ENCODE data around the gene MROH9. TPM values are rescaled to one million over a fixed set of nuclear protein-coding genes. Genes with fewer than 3 reads are reported as not detected.

The MROH9 gene
- total RNA-seq, 1 donor: not detected

DNA sequence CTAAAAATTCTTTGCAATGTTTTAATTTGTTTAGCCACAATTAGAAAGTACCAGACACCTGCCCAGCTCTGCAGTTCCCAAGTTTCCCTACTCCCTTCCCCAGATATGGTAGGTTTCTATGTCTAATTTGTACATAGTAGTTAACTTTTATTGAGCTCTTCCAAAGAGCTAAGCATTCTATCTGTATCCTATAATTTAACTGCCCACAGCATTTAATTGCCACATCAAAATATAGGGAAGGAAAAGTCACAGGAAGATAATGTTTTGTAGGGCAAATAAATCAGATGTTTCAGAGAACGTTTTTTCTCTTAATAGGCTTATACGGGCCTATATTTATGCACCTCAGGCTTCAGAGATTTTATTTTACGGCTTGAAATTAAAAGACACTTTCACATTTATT is 139.7 kb downstream of the MROH9 start:
- no peak for DNase-seq (ENCODE audit: low read depth in 2 of 3, low spot score in 2 of 3)

DNA sequence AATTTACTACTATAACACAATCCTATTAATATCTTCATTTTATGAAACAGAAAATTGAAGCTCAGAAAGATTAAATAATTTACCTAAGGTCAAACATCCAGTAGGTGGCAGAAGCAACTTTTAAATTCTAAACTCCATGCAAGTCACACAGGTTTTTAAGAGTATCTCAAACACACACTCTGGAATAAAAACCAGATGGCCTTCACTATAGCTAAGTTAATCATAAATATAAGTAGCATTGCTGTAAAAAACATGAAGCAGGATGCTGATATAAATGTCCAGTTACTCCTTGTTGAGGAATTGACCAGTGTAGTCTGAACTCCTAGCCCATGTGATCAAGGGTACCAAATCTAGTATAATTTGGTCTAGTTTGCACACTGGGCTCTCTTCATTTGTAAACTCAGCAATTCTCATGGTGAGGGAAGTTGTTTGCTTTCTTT is 146.0 kb downstream of the MROH9 start:
- peak in 2 of 3 donors; percentile 0 to 22 for DNase-seq (ENCODE audit: low read depth in 2 of 3, low spot score in 2 of 3)

DNA sequence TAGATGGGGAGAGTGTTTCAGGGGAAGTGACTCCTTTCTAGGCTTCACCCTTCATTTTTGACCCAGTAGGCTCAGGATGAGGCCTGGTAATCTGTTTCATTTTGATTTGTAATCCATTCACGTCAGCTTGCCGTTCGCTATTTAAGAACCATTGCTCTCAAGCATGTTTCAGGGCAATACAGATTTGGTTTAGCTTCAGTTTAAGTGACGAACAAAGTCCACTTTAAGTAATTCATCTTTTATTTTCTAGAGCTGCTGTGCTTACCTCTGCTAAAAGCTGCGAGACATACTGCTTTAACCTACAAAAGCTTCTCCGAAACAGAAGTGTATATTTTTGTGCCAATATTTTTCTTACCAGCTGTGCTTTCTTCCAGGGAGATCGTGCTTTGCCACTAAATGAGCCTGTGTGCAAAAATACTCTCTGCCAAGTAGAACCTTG is 146.4 kb downstream of the MROH9 start:
- DNase-seq (ENCODE audit: low read depth in 2 of 3, low spot score in 2 of 3): no peak

DNA sequence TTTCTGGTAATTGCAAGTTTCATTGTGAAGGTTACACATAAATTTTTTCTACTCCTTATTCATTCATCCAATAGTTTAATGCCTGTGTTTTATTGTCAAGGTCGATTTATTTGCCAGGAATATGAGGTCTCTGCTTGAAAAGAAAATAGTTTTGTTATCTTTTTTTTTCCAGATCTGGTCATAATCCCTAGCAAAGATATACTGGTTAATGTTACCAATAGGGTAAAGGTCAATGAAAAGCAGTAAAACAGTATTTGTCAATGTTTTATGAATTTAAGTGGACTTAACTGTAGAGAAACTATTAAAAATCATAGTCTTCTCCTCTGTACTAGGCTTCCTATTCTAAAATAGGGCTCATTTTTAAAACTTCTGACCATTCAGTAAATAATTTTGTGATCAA is 147.3 kb downstream of the MROH9 start:
- DNase-seq (ENCODE audit: low read depth in 2 of 3, low spot score in 2 of 3): no peak

DNA sequence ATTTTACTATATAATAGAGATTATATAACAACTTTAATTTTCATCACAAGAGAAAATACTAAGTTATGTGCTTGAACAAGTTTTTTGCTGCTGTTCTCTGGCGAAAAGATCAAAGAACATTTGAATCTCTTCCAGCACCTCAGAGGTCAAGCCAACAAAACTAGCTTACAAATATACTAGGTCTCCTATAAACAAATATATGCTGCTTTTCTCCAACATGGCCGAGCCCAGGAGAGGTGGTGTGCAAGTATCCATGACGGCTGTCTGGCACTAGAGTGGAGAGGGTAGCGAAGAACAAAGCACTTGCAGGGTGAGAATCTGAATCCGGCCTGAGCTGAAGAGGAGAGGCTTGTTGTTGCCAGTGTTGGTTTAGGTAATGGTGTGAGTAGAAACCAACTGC is 147.9 kb downstream of the MROH9 start:
- no peak for DNase-seq (ENCODE audit: low read depth in 2 of 3, low spot score in 2 of 3)

DNA sequence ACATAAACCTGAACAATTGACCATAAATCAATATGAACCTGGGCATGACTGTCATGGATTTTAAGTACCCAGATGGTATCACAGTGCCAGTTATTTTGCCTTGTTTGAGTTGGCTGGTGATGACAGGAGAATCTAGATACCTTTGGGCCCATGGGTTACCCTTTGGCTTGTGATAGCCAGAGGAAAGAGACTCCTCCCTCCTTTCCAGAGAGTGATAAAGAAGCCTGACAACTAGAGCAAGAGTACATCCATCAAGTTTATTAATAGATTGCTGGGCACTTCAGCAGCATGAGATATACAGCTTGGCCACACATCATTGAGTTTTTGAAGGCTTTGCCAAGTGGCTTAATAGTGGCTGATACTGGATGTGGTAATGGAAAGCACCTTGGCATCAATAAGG is 148.8 kb downstream of the MROH9 start:
- DNase-seq (ENCODE audit: low read depth in 2 of 3, low spot score in 2 of 3): no peak

DNA sequence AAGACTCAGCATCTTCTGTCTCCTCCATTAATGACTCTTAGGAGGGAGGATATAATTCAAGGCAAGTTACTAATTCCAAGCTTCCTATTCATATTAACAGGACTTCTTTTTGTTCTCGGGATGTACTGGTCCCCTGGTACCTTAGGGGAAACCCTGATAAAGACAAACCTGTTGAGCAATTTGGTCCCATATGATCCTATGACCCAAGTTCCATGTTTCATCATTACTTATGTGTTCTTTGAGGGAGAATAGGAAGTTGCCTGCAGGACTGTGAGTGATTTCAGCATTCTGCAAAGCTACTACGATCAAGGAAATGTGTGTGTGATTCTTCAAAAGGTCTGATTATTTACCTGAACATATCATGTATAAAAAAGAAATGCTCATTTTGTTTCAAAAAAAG is 149.5 kb downstream of the MROH9 start:
- no peak for DNase-seq (ENCODE audit: low read depth in 2 of 3, low spot score in 2 of 3)

DNA sequence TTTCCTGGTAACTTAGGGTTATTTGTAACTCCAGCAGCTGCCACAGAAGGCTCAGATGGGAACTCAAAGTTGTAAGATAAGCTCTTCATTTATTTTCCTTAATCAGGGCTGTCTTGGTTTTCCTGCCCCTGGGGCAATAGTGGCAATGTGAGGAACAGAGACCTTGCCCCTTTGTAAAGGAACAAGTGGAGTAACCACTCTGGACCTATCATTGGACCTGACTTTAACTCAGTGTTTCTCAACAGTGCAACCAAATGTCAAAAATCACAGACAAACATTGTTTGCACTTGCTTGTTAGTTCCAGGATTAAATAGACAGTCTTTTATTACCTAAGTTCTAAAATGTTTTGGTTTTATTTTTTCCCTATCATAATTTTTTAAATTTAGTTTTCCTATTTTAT is 152.6 kb downstream of the MROH9 start:
- DNase-seq (ENCODE audit: low read depth in 2 of 3, low spot score in 2 of 3): no peak

DNA sequence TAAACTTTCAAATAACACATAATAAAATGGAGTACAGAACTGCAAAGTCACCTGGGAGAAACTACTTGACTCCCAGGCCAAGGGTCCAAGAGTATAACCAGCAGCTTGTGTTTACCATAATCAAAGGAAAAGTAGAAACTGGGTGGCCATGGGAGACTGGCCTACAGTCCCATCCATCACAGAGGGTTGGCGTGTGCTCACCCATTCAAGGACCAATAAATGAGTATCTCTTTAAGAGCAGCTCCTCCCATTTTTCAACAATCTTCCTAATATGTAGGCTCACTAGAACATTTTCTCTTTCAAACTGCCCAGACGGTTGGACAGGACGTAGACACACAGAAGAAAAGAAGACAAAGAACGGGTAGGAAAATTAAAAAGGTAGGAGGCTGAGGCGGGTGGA is 155.3 kb downstream of the MROH9 start, which contains the start of gene FMO3:
TSS of gene FMO3 (plus strand) at position 302 of the 400 bp plus-strand sequence. CDS start 1,754 bp downstream, outside the sequence.
- DNase-seq (ENCODE audit: low read depth in 2 of 3, low spot score in 2 of 3): no peak

DNA sequence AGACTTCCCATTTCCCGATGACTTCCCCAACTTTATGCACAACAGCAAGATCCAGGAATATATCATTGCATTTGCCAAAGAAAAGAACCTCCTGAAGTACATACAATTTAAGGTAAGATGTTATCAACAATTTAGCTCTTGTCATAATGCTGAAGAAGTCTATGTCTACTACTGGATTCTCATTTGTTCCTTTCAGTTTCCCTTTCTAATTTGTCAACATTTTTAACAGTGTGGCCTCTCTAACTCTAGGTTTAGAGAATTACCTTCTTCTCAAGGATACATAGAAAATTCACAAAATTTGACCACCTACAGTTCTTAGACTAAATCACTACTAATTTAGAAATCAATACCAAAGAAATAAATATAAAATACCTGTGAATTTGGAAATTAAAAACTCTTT is 168.5 kb downstream of the MROH9 start:
- no peak for DNase-seq (ENCODE audit: low read depth in 2 of 3, low spot score in 2 of 3)

DNA sequence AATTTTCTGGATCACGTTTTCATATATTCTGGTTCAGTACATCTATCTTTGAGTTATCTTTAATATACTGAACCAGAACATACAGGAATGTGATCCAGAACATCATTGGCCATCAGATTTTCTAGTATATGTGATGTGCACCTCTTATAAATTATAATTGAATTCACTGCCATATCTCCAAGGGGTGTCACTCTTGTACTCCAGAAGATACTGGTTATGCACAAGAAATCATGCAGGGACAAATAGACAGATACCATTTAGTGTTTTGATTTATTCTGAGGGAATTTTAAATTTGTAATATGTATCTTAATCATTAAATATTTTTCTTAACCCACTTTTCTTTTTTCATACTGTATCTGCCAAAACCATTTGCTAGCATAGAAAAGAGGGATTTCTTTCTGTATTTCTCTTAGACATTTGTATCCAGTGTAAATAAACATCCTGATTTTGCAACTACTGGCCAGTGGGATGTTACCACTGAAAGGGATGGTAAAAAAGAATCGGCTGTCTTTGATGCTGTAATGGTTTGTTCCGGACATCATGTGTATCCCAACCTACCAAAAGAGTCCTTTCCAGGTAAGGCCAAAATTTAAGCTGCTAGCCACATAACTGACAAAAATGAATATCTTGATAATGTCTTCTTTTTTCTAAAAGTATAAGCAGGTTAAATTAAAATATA is 172.1 kb downstream of the MROH9 start:
- no peak for DNase-seq (ENCODE audit: low read depth in 2 of 3, low spot score in 2 of 3)

DNA sequence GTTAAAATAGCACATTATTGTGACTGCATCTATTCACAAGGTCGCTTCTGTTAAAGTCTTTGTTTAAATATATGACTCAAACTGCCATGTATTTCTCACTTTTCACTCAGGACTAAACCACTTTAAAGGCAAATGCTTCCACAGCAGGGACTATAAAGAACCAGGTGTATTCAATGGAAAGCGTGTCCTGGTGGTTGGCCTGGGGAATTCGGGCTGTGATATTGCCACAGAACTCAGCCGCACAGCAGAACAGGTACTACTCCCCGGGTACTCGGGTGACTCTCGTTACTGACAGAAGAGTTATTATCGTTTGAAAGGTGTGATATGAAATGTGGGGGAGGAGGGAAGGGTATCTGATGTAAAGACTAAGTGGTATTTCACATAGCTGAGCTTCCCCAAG is 172.6 kb downstream of the MROH9 start:
- DNase-seq (ENCODE audit: low read depth in 2 of 3, low spot score in 2 of 3): no peak

DNA sequence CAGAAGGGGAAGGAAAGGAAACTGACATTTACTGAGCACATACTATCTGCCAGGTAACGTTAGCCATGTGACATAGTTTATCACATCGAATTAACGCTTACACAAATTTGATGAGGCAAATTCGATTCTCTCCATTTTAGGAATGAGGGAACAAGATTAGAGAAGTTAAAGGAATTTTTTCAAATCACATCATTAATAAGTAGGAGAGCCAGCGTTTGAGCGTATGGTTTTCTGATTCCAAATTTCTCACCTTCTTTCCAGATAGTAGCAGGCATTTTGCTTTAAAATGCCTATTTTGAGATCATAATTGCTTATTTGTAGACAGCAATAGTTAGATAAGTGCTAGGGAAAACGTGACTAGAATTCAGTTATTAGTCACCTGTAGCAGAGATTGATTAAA is 174.6 kb downstream of the MROH9 start:
- no peak for DNase-seq (ENCODE audit: low read depth in 2 of 3, low spot score in 2 of 3)

DNA sequence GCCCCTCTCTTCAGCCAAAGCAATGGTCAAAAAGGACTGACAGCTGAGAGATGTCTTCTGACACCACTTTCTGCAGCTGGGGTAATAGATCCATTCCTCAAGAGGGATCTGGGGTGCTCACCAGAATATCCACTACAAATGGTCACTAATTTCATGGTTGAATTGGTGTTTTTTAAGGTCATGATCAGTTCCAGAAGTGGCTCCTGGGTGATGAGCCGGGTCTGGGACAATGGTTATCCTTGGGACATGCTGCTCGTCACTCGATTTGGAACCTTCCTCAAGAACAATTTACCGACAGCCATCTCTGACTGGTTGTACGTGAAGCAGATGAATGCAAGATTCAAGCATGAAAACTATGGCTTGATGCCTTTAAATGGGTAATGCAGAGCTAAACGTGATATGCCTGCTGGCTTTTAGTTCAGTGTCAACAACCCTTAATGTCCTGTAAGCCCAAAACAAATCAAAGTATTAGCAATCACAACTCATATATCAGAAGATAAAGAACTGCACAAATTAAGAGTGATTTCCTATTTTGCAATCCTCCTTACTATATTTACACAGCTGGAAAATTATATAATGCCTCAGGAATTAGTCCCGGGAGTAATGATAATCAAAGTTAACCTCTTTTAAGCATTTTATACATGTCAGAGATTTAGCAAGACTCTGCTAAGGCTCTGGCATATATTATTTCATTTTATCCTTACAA is 175.4 kb downstream of the MROH9 start:
- no peak for DNase-seq (ENCODE audit: low read depth in 2 of 3, low spot score in 2 of 3)

DNA sequence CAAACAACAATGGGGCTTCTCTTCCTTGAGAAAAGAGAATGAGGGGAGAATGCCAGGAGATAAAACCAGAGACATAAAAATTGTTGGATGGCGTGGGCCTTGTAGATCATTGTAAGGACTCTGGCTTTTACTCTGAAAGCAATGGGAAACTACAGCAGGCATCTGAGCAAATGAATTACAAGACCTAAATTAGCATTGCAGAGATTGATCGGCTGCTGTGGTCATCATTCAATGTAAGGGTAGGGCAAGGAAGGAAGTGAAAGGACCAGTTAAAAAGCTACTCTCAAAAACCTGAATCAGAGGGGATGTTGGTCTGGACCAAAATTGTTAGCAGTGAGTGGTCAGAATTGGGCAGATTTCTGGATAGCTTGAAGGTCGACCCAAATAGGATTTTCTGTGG is 176.8 kb downstream of the MROH9 start:
- DNase-seq (ENCODE audit: low read depth in 2 of 3, low spot score in 2 of 3): no peak

DNA sequence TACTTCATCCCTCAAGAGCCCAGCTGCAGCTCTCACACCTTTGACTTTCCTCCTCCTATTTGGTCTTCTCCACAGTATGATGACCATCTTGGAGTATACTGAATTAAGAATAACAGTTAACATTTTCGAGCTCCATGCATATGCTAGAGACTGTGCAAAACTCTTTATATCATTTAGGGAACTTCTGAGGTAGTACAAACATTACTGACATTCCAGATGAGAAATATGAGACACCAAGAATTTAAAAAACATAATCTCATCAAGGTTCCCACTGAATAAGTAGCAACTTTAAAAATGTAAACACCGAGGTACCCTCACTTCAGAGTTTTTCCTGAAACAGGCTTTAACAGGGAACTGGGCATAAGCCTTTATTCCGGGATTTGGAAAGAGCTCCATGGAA is 178.0 kb downstream of the MROH9 start:
- no peak for DNase-seq (ENCODE audit: low read depth in 2 of 3, low spot score in 2 of 3)

Small RNA genes lying within 50 kb of the gene (small RNA-seq; reads per million reads assigned to genes)
- gene MIR1295A: not detected

Other genes starting within 250 kb of the MROH9 start
- gene FMO3, start 155.4 kb downstream of the MROH9 start, total RNA-seq: not detected
- not detected for gene FMO2, start 249.8 kb downstream of the MROH9 start, total RNA-seq

All from hematopoietic multipotent progenitor cell (in vitro differentiated cells).